Activated CD8-positive, alpha-beta T cell treated with anti-CD3 and anti-CD28 coated beads for 36 hours (primary cell): ENCODE results near the gene HTR6. TPM values are rescaled to one million over a fixed set of nuclear protein-coding genes. Genes with fewer than 3 reads are reported as not detected.

Experiments
- ATAC-seq: fragments of 200-7000 bp; cut with Tn5 transposase; one replicate; pipeline ENCODE4 v1.10.0; 2021; ENCODE audit warnings: mild to moderate bottlenecking, moderate library complexity
- CTCF ChIA-PET: fragments of 350-600 bp; sonication (Branson Sonifier 250); formaldehyde crosslinking; loops from one replicate; lab custom pipeline; 2021; ENCODE audit warnings: antibody characterized with exemption; lab: Charles Lee
- POLR2A ChIA-PET: fragments of 350-600 bp; sonication (Branson Sonifier 250); formaldehyde crosslinking; loops from one replicate; lab custom pipeline; 2021; ENCODE audit warnings: antibody characterized with exemption; lab: Charles Lee
- DNase-seq: peaks from one replicate; pipeline ENCODE4 v3.0.0-alpha.2; 2020
- H3K27ac Mint-ChIP-seq: one replicate; pipeline ENCODE4 v1.8.0; 2021; ENCODE audit warnings: mild to moderate bottlenecking, mixed read lengths
- H3K27me3 Mint-ChIP-seq: one replicate; pipeline ENCODE4 v1.8.0; 2021; ENCODE audit warnings: mixed read lengths
- H3K36me3 Mint-ChIP-seq: one replicate; pipeline ENCODE4 v1.8.0; 2021; ENCODE audit warnings: low read depth, mixed read lengths
- H3K4me1 Mint-ChIP-seq: one replicate; pipeline ENCODE4 v1.8.0; 2021; ENCODE audit warnings: low read depth, mixed read lengths
- H3K4me3 Mint-ChIP-seq: one replicate; pipeline ENCODE4 v1.8.0; 2021; ENCODE audit warnings: mild to moderate bottlenecking, moderate library complexity, mixed read lengths
- H3K9me3 Mint-ChIP-seq: one replicate; pipeline ENCODE4 v1.8.0; 2021; ENCODE audit warnings: mixed read lengths
- intact Hi-C: fragments of 100-400 bp; cut with micrococcal nuclease; formaldehyde crosslinking; loops from one replicate; pipeline ENCODE4 v1.10.0; 2022
- total RNA-seq, 2 experiments: library from RNA; stranded (reverse); gene quantifications; one replicate each; pipeline ENCODE4 v1.2.3, GENCODE V29; 2021
- TF ChIP-seq, protein P1 (sequence below): fragments of 200-600 bp; IDR thresholded peaks from one replicate; pipeline ENCODE4 v1.8.0; 2022; ENCODE audit warnings: antibody characterized with exemption, mild to moderate bottlenecking

HTR6 gene
- total RNA-seq, 2 experiments from 2014 or later = not detected

DNA sequence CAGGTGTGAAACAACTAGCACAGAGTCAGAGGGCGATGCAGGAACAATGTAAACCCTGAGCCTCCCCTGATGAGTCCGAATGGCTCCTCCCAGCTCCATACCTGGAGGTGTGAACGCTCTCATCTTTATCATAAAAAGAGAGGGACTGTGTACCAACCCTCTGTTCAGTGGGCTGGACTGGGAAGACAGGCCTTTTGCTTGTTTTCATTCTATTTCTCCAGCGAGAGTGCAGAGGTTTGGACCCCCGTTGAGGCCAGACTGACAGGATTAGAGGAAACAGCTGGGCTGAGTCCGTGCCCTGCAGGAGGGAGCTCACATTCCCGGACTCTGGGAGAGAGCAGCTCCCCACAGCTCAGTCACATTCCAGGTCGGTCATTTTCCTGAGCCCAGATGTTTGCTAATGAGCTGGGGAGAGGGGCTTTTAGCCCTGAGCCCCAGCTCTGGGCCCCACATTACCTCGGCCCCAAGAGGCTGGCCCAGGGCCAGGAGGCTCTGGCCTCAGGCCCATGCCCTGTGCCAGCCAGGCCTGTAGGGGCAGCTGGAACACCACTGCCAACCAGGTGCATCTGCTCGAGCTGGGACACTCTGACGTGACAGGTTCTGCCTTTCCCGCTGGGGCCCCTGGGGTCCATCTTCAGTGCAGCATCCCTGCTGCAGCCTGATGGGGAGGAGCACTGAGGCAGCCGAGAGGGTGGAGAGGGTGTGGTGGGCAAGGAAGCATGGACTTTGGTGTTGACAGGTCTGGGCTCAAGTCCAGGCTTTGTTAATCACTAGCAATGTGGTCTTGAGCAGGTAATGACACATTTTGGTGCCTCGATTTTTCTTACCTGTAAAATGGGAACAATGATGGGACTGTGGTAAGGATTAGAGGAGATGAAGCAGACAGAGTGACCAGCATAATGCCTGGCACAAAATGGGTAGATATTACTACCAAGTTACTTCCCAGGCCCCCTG lies 24.0 kb upstream of the HTR6 start:
- intact Hi-C loops = no loop called here
- ChIA-PET CTCF (interaction anchor here (1.2 to 3.0 kb wide), 4 partner anchors 10 to 66 kb away, joined by 3 to 10 read pairs (median 6); no protein-coding TSS in a partner anchor), POLR2A (interaction anchor here (2.2 kb wide), 1 partner anchor 42 kb away, joined by 9 read pairs; no protein-coding TSS in a partner anchor)
- Mint-ChIP-seq H3K27me3 (peaks cover 10% of the 10 kb centered on the region), H3K36me3 (no peaks in the 10 kb centered on the region), H3K9me3 (no peaks in the 10 kb centered on the region), H3K4me1 (peaks cover 8% of the 10 kb centered on the region), H3K27ac (no peak overlapping the region), H3K4me3 (no peak overlapping the region)
- TF ChIP-seq, protein P1, sequence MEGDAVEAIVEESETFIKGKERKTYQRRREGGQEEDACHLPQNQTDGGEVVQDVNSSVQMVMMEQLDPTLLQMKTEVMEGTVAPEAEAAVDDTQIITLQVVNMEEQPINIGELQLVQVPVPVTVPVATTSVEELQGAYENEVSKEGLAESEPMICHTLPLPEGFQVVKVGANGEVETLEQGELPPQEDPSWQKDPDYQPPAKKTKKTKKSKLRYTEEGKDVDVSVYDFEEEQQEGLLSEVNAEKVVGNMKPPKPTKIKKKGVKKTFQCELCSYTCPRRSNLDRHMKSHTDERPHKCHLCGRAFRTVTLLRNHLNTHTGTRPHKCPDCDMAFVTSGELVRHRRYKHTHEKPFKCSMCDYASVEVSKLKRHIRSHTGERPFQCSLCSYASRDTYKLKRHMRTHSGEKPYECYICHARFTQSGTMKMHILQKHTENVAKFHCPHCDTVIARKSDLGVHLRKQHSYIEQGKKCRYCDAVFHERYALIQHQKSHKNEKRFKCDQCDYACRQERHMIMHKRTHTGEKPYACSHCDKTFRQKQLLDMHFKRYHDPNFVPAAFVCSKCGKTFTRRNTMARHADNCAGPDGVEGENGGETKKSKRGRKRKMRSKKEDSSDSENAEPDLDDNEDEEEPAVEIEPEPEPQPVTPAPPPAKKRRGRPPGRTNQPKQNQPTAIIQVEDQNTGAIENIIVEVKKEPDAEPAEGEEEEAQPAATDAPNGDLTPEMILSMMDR = no peak
- no peak for ATAC-seq
- DNase-seq = no peak

DNA sequence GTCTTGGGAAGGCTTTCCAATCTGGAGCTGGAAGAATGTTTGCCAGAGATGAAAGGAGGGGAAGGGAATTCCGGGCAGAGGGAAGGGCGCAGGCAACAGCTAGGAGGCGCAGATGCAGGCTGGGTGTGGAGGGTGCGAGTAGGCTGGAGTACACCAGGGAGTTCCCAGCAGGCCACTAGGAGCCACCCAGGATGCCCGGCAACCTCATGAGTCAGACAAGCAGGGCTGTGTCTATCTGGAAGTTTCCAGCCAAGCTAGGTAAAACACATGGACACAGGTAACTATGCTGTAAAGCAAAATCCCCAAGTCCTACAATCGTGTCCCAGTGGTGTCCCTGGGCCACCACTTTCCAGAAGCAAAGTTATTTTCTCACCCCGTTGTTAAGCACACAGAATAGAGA lies 21.6 kb upstream of the HTR6 start:
- DNase-seq = peak; percentile 24
- Mint-ChIP-seq H3K4me3 (peak overlapping the region; percentile 74), H3K27ac (peak overlapping the region; percentile 64), H3K4me1 (peaks cover 28% of the 10 kb centered on the region), H3K36me3 (no peaks in the 10 kb centered on the region), H3K27me3 (peaks cover 10% of the 10 kb centered on the region), H3K9me3 (no peaks in the 10 kb centered on the region)
- no peak for ATAC-seq
- POLR2A ChIA-PET = interaction anchor here (0.8 to 1.0 kb wide), 3 partner anchors 25 to 162 kb away, joined by 3 to 6 read pairs (median 3); no protein-coding TSS in a partner anchor
- CTCF ChIA-PET = interaction anchor here (1.0 to 2.2 kb wide), 5 partner anchors 11 to 251 kb away, joined by 3 to 8 read pairs (median 4); no protein-coding TSS in a partner anchor
- TF ChIP-seq, protein P1 = no peak
- intact Hi-C loops = no loop called here

DNA sequence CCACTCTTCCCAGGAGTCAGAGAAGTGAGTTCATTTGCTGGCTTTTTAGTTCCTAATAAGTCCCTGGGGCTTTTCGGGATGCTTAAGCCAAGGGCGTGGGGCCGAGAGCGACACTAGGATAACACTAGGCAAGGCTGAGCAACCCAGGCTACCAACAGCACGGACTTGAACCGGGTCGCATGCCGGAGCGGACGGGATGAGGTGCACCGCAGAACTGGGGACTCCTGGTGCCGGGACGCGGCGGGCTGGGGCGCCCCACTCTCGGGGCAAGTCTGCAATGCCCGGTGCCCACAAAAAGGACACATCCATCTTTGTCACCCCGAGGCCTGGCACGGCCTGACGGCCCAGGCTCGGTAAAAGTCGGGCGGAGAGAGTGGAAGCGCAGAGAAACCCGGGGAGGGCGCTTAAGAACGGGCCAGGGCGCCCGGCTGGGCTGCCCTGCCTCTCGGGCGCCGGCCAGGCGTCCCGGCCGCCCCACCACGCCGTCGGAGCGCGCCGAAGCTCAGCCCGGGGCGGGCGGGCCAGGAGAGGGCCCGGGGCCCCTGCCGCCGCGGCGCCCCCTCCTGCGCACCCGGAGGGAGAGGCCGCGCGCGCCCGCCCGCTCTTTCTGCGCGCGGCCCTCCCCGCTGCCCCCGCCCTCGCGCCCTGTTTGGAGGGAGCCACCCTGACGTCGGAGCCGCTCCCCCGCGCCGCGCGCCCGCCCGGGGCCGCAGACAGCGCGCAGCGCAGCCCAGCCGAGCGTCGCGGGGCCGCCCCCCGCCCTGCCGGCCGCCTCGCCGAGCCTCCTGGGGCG lies 20.9 kb upstream of the HTR6 start, which contains the start of gene NBL1:
TSS of gene NBL1 (plus strand) at position 710 of the 793 bp plus-strand sequence. CDS start 10,720 bp downstream, outside the sequence.
- POLR2A ChIA-PET = interaction anchor here (0.6 to 1.4 kb wide), 6 partner anchors 13 to 163 kb away, joined by 3 to 11 read pairs (median 4); no protein-coding TSS in a partner anchor
- H3K9me3 Mint-ChIP-seq = no peaks in the 10 kb centered on the region
- intact Hi-C loops = no loop called here
- DNase-seq = peak; percentile 80
- H3K4me1 Mint-ChIP-seq = peaks cover 28% of the 10 kb centered on the region
- H3K4me3 Mint-ChIP-seq = peak within 1 kb of the TSS; percentile 83
- H3K27me3 Mint-ChIP-seq = peaks cover 10% of the 10 kb centered on the region
- H3K36me3 Mint-ChIP-seq = no peaks in the 10 kb centered on the region
- ATAC-seq = peak; percentile 86
- peak within 1 kb of the TSS; percentile 69 for H3K27ac Mint-ChIP-seq
- TF ChIP-seq, protein P1 = no peak
- CTCF ChIA-PET = interaction anchor here (0.9 to 2.2 kb wide), 4 partner anchors 9 to 252 kb away, joined by 3 to 8 read pairs (median 4); no protein-coding TSS in a partner anchor

DNA sequence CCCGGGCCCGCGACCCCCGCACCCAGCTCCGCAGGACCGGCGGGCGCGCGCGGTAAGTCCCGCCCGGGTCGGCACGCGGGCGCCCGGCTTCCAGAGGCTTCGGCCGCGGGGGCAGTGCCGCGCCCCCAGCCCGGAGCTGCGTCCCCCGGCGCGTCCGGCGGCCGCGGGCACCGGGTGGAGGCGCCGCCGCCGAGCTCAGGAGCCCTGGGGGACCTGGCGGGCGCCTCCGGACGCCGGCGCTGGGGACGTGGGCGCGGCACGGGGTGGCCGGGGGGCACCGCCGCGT lies 20.3 kb upstream of the HTR6 start:
- peak overlapping the region; percentile 83 for H3K4me3 Mint-ChIP-seq
- H3K27me3 Mint-ChIP-seq = peaks cover 10% of the 10 kb centered on the region
- peak; percentile 21 for ATAC-seq
- TF ChIP-seq, protein P1 = no peak
- ChIA-PET CTCF (interaction anchor here (0.9 to 2.2 kb wide), 3 partner anchors 8 to 17 kb away, joined by 3 to 8 read pairs (median 6); no protein-coding TSS in a partner anchor), POLR2A (interaction anchor here (1.1 to 1.4 kb wide), 3 partner anchors 15 to 48 kb away, joined by 4 to 11 read pairs (median 4); no protein-coding TSS in a partner anchor)
- H3K4me1 Mint-ChIP-seq = peaks cover 28% of the 10 kb centered on the region
- H3K9me3 Mint-ChIP-seq = no peaks in the 10 kb centered on the region
- DNase-seq = no peak
- no peak overlapping the region for H3K27ac Mint-ChIP-seq
- no peaks in the 10 kb centered on the region for H3K36me3 Mint-ChIP-seq
- intact Hi-C loops = no loop called here
